ENCODE data around the gene GEMIN5. TPM values are rescaled to one million over a fixed set of nuclear protein-coding genes. Genes with fewer than 3 reads are reported as not detected.
"Not testable (repeated sequence)": the region's sequence is repeated elsewhere in the genome, so short reads cannot be mapped to it uniquely, and the experiment has no call there.

GEMIN5 gene
- total RNA-seq, 1 donor from 2014 or later: 12.8 TPM

DNA sequence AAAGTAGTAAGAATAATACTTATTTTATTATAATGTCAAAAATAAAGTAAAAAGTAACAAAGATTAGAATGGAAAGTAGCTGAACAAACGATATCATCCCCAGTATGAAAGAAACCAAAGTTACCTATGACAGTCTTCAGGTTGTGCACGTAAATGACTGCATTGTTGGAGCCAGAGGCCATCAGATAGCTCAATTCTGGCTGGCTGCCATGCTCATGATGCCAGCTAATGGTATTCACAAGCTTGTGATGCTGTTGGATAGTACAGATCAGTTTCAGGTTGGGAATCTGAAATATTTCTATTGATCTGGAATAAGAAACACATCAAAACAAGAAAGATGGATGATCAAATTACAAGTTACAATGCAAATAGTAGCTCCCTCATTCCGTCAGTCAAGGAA lies 21.1 kb downstream of the GEMIN5 start:
- Histone ChIP-seq H3K9me3 (no peaks in the 10 kb centered on the region), H3K4me1 (no peaks in the 10 kb centered on the region), H3K36me3 (peaks cover 5 to 77% of the 10 kb centered on the region in 2 donors), H3K27ac (no peak overlapping the region), H3K4me3 (no peak overlapping the region), H3K27me3 (no peaks in the 10 kb centered on the region)
- TF ChIP-seq POLR2AphosphoS5 (IDR thresholded peaks at IDR 0.05; ENCODE audit: insufficient read depth in 1 of 2, low read depth in 1 of 2) (no peak), POLR2A (IDR thresholded peaks at IDR 0.05) (no peak)
- TF ChIP-seq, protein P1, sequence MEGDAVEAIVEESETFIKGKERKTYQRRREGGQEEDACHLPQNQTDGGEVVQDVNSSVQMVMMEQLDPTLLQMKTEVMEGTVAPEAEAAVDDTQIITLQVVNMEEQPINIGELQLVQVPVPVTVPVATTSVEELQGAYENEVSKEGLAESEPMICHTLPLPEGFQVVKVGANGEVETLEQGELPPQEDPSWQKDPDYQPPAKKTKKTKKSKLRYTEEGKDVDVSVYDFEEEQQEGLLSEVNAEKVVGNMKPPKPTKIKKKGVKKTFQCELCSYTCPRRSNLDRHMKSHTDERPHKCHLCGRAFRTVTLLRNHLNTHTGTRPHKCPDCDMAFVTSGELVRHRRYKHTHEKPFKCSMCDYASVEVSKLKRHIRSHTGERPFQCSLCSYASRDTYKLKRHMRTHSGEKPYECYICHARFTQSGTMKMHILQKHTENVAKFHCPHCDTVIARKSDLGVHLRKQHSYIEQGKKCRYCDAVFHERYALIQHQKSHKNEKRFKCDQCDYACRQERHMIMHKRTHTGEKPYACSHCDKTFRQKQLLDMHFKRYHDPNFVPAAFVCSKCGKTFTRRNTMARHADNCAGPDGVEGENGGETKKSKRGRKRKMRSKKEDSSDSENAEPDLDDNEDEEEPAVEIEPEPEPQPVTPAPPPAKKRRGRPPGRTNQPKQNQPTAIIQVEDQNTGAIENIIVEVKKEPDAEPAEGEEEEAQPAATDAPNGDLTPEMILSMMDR (IDR thresholded peaks at IDR 0.05): no peak
- intact Hi-C loops (cut with DNase I): no loop called here
- no peak for DNase-seq (ENCODE audit: extremely low spot score in 2 of 2)

GRCh38 chr5:154905601-154906000 lies 32.4 kb downstream of the GEMIN5 start:
- H3K27ac ChIP-seq; H3K4me3 ChIP-seq; H3K27me3 ChIP-seq; intact Hi-C loops (cut with DNase I); H3K9me3 ChIP-seq; H3K4me1 ChIP-seq; DNase-seq (ENCODE audit: extremely low spot score in 2 of 2): not testable (repeated sequence)
- peaks cover 0 to 73% of the 10 kb centered on the region in 2 donors for H3K36me3 ChIP-seq

DNA sequence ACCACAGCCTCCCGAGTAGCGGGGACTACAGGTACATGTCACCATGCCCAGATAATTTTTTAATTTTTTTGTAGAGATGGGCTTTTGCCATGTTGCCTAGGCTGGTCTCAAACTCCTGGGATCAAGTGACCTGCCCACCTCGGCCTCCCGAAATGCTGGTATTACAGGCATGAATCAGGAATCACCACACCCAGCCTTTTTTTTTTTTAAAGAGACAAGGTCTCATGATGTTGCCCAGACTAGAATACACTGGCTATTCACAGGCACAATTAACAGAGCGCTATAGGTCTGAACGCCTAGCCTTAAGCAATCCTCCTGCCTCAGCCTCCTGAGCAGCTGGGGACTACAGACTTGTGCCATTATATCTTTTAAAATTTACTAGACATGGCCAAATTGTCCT lies 36.1 kb downstream of the GEMIN5 start:
- peaks cover 0 to 68% of the 10 kb centered on the region in 2 donors for H3K36me3 ChIP-seq

DNA sequence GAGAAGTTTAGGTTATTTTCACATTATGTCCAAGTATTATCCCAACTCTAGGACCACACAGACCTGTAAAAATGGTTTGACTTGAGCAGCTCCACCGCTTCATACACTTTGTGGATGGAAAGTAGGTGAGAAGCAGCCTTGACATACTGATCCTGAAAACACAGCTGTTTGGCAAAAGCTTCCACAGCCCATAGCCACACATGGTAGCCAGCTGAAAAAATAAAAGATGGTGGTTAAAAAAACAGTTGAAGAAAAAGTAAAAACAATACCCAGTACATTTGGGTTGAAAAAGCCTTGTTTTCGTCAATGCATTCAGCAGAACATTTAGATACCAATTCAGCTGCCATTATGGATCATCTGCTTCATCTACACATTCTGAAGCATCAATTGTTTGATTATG lies 36.7 kb downstream of the GEMIN5 start:
- peaks cover 9% of the 10 kb centered on the region for H3K4me1 ChIP-seq
- H3K27me3 ChIP-seq: no peaks in the 10 kb centered on the region
- no peak for DNase-seq (ENCODE audit: extremely low spot score in 2 of 2)
- no peak overlapping the region for H3K27ac ChIP-seq
- no peaks in the 10 kb centered on the region for H3K9me3 ChIP-seq
- H3K36me3 ChIP-seq: peaks cover 0 to 61% of the 10 kb centered on the region in 2 donors
- intact Hi-C loops (cut with DNase I): no loop called here
- H3K4me3 ChIP-seq: no peak overlapping the region
- TF ChIP-seq, protein P1 (IDR thresholded peaks at IDR 0.05): no peak
- TF ChIP-seq POLR2A (IDR thresholded peaks at IDR 0.05): no peak
- no peak for TF ChIP-seq POLR2AphosphoS5 (IDR thresholded peaks at IDR 0.05; ENCODE audit: insufficient read depth in 1 of 2, low read depth in 1 of 2)

More for the DNA sequence above, 36.1 kb downstream of the GEMIN5 start:
- Histone ChIP-seq H3K4me3 (no peak overlapping the region), H3K27ac (no peak overlapping the region), H3K4me1 (peaks cover 9% of the 10 kb centered on the region), H3K27me3 (no peaks in the 10 kb centered on the region), H3K9me3 (no peaks in the 10 kb centered on the region)
- intact Hi-C loops (cut with DNase I): no loop called here
- TF ChIP-seq POLR2A (IDR thresholded peaks at IDR 0.05) (no peak), POLR2AphosphoS5 (IDR thresholded peaks at IDR 0.05; ENCODE audit: insufficient read depth in 1 of 2, low read depth in 1 of 2) (no peak)
- TF ChIP-seq, protein P1 (IDR thresholded peaks at IDR 0.05): no peak
- DNase-seq (ENCODE audit: extremely low spot score in 2 of 2): no peak

DNA sequence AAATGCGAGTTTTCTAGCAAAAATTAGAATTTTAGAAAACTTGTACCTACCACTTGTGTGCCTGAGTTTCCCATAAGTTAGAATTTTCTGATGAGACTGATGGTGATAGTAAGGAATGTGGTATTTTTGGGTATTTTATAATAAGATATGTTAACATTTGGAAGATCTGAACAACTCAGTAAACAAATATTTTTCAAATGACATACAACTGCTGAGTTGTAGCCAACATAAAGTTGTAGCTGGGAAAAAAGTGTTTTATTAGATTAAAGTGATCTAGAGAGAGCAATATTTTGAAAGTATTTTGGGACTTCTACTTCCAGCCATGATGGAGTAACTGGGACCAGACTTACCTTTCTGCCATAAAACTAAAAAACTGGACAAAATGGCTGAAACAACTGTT lies 37.9 kb downstream of the GEMIN5 start:
- no peak for DNase-seq (ENCODE audit: extremely low spot score in 2 of 2)
- TF ChIP-seq, protein P1 (IDR thresholded peaks at IDR 0.05): no peak
- no peak for TF ChIP-seq POLR2A (IDR thresholded peaks at IDR 0.05)
- no peak for TF ChIP-seq POLR2AphosphoS5 (IDR thresholded peaks at IDR 0.05; ENCODE audit: insufficient read depth in 1 of 2, low read depth in 1 of 2)
- Histone ChIP-seq H3K27ac (peak overlapping the region; percentile 52), H3K9me3 (no peaks in the 10 kb centered on the region), H3K36me3 (peaks cover 0 to 64% of the 10 kb centered on the region in 2 donors), H3K4me3 (no peak overlapping the region), H3K4me1 (peaks cover 9% of the 10 kb centered on the region), H3K27me3 (no peaks in the 10 kb centered on the region)
- intact Hi-C loops (cut with DNase I): no loop called here

Measured in vagina (tissue), 2 donors.